H1 (cell line): ENCODE results near the gene FARP2.

Experiments used
- CREB1 ChIP-seq: IDR thresholded peaks from 2 replicates; pipeline ENCODE4 v1.6.1; 2012; ENCODE audit warnings: inconsistent platforms
- CTCF ChIP-seq, 3 experiments: IDR thresholded peaks; 1 replicate in 2 of 3; 2 replicates in 1 of 3; pipeline versions ENCODE4 v1.5.1 to v1.6.1; 2011; ENCODE audit warnings: low read length in 3 of 3, mild to moderate bottlenecking in 3 of 3, inconsistent platforms in 2 of 3, low read depth in 1 of 3, moderate library complexity in 1 of 3; ENCODE audit not compliant: insufficient read depth in 1 of 3; ENCODE audit errors: control extremely low read depth in 1 of 3
- EGR1 ChIP-seq: IDR thresholded peaks from 2 replicates; pipeline ENCODE4 v1.6.1; 2011; ENCODE audit warnings: low read depth, low read length, borderline replicate concordance
- EZH2 ChIP-seq: fragments of 200-600 bp; sonication (generic); IDR thresholded peaks from 2 replicates; pipeline ENCODE4 v1.7.1; 2012; ENCODE audit warnings: low read depth, mild to moderate bottlenecking, moderate library complexity, low read length, inconsistent platforms; ENCODE audit not compliant: severe bottlenecking
- FOSL1 ChIP-seq: IDR thresholded peaks from 2 replicates; pipeline ENCODE4 v1.6.1; 2011; ENCODE audit warnings: mild to moderate bottlenecking, low read depth, low read length, moderate library complexity; ENCODE audit not compliant: insufficient read depth
- POLR2A ChIP-seq, 2 experiments: IDR thresholded peaks; 1 replicate in 1 of 2; 2 replicates in 1 of 2; pipeline ENCODE4 v1.6.1; 2011; ENCODE audit warnings: low read depth in 2 of 2, low read length in 2 of 2, mild to moderate bottlenecking in 2 of 2; ENCODE audit errors: control extremely low read depth in 1 of 2
- RFX5 ChIP-seq: IDR thresholded peaks from 2 replicates; pipeline ENCODE4 v1.6.1; 2011; ENCODE audit warnings: low read depth, low read length, improper control_type of control experiment, borderline replicate concordance
- YY1 ChIP-seq: IDR thresholded peaks from 2 replicates; pipeline ENCODE4 v1.6.1; 2011; ENCODE audit warnings: low read depth, mild to moderate bottlenecking, low read length

GRCh38 chr2:241475267-241475666 lies 119.2 kb downstream of the FARP2 start:
- TF ChIP-seq EGR1 = no peak
- no peak for TF ChIP-seq CTCF (IDR thresholded peaks at IDR 0.05; ENCODE audit: control extremely low read depth in 1 of 3, insufficient read depth in 1 of 3, low read depth in 1 of 3, low read length in 3 of 3)
- TF ChIP-seq RFX5 = no peak
- no peak for TF ChIP-seq EZH2
- no peak for TF ChIP-seq YY1
- no peak for TF ChIP-seq FOSL1
- TF ChIP-seq CREB1 = no peak
- no peak for TF ChIP-seq POLR2A (IDR thresholded peaks at IDR 0.05; ENCODE audit: control extremely low read depth in 1 of 2, low read depth in 2 of 2, low read length in 2 of 2)
